Kidney (tissue), 14 donors: ENCODE results near the gene GJD3. TPM values are rescaled to one million over a fixed set of nuclear protein-coding genes. Genes with fewer than 3 reads are reported as not detected.
A peak's percentile ranks its signal among the peaks of the same experiment; 100 is the strongest.

Source experiments
- DNase-seq, 5 donors: peaks; one replicate each; pipeline ENCODE4 v3.0.0-alpha.2; 2013 to 2020
- FAIRE-seq: peaks from 2 replicates; lab custom pipeline; 2012; peaks lifted over from hg19 to GRCh38; lab: Jason Lieb, UNC
- H3K27ac ChIP-seq, 2 donors: one replicate each; pipeline ENCODE4 v1.7.0; 2013; ENCODE audit warnings: low read depth in 2 of 2, low read length in 2 of 2, inconsistent platforms in 1 of 2
- H3K27me3 ChIP-seq: one replicate; pipeline ENCODE4 v1.7.1; 2013; ENCODE audit warnings: low read length, inconsistent platforms; ENCODE audit not compliant: control insufficient read depth, insufficient read depth
- H3K36me3 ChIP-seq, 3 donors: one replicate each; pipeline versions ENCODE4 v1.7.0 to v1.7.1; 2013; ENCODE audit warnings: low read length in 3 of 3, control low read depth in 1 of 3, inconsistent platforms in 1 of 3; ENCODE audit not compliant: insufficient read depth in 3 of 3, control insufficient read depth in 2 of 3
- H3K4me1 ChIP-seq, 3 donors: one replicate each; pipeline versions ENCODE4 v1.7.0 to v1.7.1; 2013; ENCODE audit warnings: low read length in 3 of 3, inconsistent platforms in 1 of 3, low read depth in 1 of 3; ENCODE audit not compliant: control insufficient read depth in 2 of 3, insufficient read depth in 2 of 3
- H3K4me3 ChIP-seq, 3 donors: one replicate each; pipeline versions ENCODE4 v1.7.0 to v1.8.1; 2013; ENCODE audit warnings: low read length in 3 of 3, control low read depth in 1 of 3, inconsistent platforms in 1 of 3
- H3K9ac ChIP-seq, 3 donors: one replicate each; pipeline versions ENCODE4 v1.7.0 to v1.7.1; 2013; ENCODE audit warnings: low read length in 3 of 3, control low read depth in 1 of 3, inconsistent platforms in 1 of 3
- H3K9me3 ChIP-seq, 3 donors: one replicate each; pipeline versions ENCODE4 v1.7.0 to v1.7.1; 2013; ENCODE audit warnings: low read length in 3 of 3, control low read depth in 1 of 3, inconsistent platforms in 1 of 3; ENCODE audit not compliant: control insufficient read depth in 2 of 3, insufficient read depth in 1 of 3
- intact Hi-C: fragments of 100-400 bp; cut with DNase I; formaldehyde crosslinking; loops from one replicate; pipeline ENCODE4 v1.11.1; 2022
- polyA plus RNA-seq: library from polyadenylated mRNA; stranded (reverse); fragments of 350-450 nt; fragmentation: Illumina TruSeq; extraction: RNeasy Lipid Tissue Mini Kit (QIAGEN cat#74804); gene quantifications from one replicate; pipeline ENCODE4 v1.2.3, GENCODE V29; 2014; ENCODE audit warnings: low read depth, low replicate concordance; ENCODE audit not compliant: insufficient read depth
- total RNA-seq: library from RNA; stranded (reverse); fragmentation: NEBNext Ultra II Directional; extraction: Animal tissue kit (Norgen Biotek cat#: 25700); gene quantifications from one replicate; pipeline ENCODE4 v1.2.1, GENCODE V29; 2021
- TF ChIP-seq, protein P1 (sequence below): IDR thresholded peaks from 3 replicates; pipeline ENCODE4 v1.5.1; 2012; ENCODE audit warnings: mild to moderate bottlenecking, moderate library complexity, borderline replicate concordance; ENCODE audit not compliant: insufficient read depth; ENCODE audit errors: extremely low read depth
- donor health status: control.
- donor health status: control.
- donor health status: control.
- donor health status: control.
- donor health status: control.
- donor health status: DM: yes; HTN: yes; CAD: no.
- donor health status: Normal renal cell carcinoma (clear cell type).

The GJD3 gene
- total and polyA plus RNA-seq, 2 donors from 2014 or later, result 2.6 TPM; not detected in 1

DNA sequence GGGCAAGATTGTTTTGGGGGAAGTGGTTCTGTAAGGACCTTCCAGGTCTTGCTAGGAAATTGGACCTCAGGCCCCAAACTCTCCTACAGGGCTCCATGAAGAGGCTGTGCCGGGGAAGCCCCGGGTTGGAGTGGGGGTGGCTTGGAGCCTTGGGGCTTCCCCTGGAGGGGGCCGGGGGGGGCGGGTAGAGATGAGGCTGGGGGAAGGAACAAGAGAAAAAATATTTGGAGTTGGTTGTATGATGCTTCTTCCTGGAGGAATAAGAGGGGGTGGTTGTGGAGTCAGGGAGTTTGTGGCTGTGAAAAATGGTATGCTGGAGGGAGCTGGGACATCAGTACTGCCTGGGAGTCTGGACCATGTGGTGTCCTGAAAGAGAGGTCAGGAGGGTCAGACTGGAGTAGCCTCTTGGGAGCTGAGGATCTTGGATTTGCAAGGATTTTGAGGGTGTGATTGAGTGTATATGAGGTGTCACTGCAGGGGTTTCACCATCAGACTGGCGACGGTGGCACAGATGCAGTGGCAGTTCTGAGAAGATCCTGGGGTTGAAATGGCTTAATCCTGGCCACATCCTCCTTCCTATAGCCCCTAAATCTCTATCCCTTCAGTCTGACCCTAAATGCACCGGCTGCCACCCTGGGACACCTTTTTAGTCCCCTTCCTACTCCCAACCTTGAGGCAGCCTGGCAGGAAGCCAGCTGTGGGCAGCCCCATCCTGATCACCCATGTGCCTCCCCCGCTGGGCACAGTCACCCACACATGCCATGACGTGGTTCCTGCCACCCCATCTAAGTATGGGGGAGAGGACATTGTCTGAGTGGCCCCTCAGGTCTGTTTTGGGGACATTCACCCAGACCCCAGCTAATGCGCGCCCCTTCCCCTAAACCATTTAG lies 44.6 kb downstream of the GJD3 start:
- FAIRE-seq (no peak), DNase-seq (peak in 2 of 5 donors; percentile 65 to 88)
- Histone ChIP-seq H3K27me3 (no peaks in the 10 kb centered on the region), H3K4me3 (peak overlapping the region in 2 of 3 donors; percentile 47 to 79), H3K9me3 (no peaks in the 10 kb centered on the region), H3K4me1 (peaks cover 3 to 70% (median 54%) of the 10 kb centered on the region in 3 donors), H3K36me3 (no peaks in the 10 kb centered on the region), H3K9ac (peak overlapping the region in 2 of 3 donors; percentile 13 to 68), H3K27ac (peak overlapping the region; percentile 94 to 95)
- intact Hi-C loops, result no loop called here
- TF ChIP-seq, protein P1, sequence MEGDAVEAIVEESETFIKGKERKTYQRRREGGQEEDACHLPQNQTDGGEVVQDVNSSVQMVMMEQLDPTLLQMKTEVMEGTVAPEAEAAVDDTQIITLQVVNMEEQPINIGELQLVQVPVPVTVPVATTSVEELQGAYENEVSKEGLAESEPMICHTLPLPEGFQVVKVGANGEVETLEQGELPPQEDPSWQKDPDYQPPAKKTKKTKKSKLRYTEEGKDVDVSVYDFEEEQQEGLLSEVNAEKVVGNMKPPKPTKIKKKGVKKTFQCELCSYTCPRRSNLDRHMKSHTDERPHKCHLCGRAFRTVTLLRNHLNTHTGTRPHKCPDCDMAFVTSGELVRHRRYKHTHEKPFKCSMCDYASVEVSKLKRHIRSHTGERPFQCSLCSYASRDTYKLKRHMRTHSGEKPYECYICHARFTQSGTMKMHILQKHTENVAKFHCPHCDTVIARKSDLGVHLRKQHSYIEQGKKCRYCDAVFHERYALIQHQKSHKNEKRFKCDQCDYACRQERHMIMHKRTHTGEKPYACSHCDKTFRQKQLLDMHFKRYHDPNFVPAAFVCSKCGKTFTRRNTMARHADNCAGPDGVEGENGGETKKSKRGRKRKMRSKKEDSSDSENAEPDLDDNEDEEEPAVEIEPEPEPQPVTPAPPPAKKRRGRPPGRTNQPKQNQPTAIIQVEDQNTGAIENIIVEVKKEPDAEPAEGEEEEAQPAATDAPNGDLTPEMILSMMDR, result no peak

DNA sequence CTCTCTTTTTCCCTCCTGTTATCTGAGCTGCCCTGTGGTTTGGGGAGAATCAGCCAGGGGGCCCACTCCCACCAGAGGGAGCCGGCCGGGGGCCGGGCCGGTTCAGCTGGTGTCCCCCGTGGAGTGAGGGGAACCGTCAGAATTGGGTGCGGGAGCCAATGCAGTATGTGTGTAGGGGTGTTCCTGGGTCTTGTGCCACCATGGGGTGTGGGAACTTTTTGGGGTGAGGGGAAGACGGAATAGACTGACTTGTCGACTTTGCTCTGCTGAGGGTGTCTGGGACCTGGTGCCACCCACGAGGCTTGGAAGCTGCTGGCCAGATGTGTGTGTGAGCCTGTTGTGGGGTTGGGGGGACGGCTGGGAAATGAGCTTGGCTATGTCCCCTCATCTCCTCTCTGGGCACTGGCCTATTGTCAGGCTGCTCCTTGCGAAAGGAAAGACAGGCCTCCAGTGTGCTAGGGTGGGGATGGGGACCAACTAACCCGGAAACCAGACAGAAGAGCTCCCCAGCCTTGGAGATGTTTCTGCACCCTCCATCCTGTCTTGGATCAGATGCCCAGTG lies 45.6 kb downstream of the GJD3 start:
- DNase-seq, result peak in 3 of 5 donors; percentile 56 to 82 (median 67)
- no peak for FAIRE-seq
- Histone ChIP-seq H3K4me1 (peaks cover 3 to 68% (median 48%) of the 10 kb centered on the region in 3 donors), H3K4me3 (peak overlapping the region; percentile 44 to 79 (median 74)), H3K9ac (peak overlapping the region; percentile 12 to 81 (median 74)), H3K36me3 (no peaks in the 10 kb centered on the region), H3K27me3 (no peaks in the 10 kb centered on the region), H3K27ac (peak overlapping the region; percentile 34 to 91), H3K9me3 (no peaks in the 10 kb centered on the region)
- TF ChIP-seq, protein P1, result no peak
- intact Hi-C loops, result no loop called here

GRCh38 chr17:40317880-40318829 lies 46.4 kb downstream of the GJD3 start:
- peak overlapping the region; percentile 91 to 93 for H3K27ac ChIP-seq
- H3K4me3 ChIP-seq, result peak overlapping the region; percentile 45 to 79 (median 74)
- H3K9ac ChIP-seq, result peak overlapping the region; percentile 28 to 81 (median 74)
- peak; percentile 96 to 99 (median 98) for DNase-seq
- intact Hi-C loops, result no loop called here
- H3K9me3 ChIP-seq, result no peaks in the 10 kb centered on the region
- peaks cover 3 to 68% (median 47%) of the 10 kb centered on the region in 3 donors for H3K4me1 ChIP-seq
- no peaks in the 10 kb centered on the region for H3K36me3 ChIP-seq
- no peaks in the 10 kb centered on the region for H3K27me3 ChIP-seq
- FAIRE-seq, result no peak
- TF ChIP-seq, protein P1, result no peak
